Activated T-cell treated with anti-CD3 and anti-CD28 coated beads for 4 hours (primary cell): Measurements from ENCODE around the gene NEK8.

ENCODE experiments used
- DNase-seq: peaks from one replicate; pipeline ENCODE4 v3.0.0-alpha.2; 2020

The NEK8 gene

GRCh38 chr17:28728364-28729200 is at the start of gene NEK8:
NEK8 (plus strand) TSS chr17:28728788; CDS start chr17:28728814, 26 bp downstream.
- DNase-seq = peak; percentile 99

- DNase-seq = no peak
Measured at GRCh38 chr17:28682655-28683054, 45.9 kb upstream of the NEK8 start.

GRCh38 chr17:28684963-28685362 is 43.6 kb upstream of the NEK8 start:
- no peak for DNase-seq

GRCh38 chr17:28685366-28685765 is 43.2 kb upstream of the NEK8 start:
- DNase-seq = no peak

- DNase-seq = no peak
Measured at GRCh38 chr17:28686296-28686695, 42.3 kb upstream of the NEK8 start.

- DNase-seq = no peak
Measured at GRCh38 chr17:28688481-28688880, 40.1 kb upstream of the NEK8 start.

GRCh38 chr17:28689011-28689410 is 39.6 kb upstream of the NEK8 start:
- DNase-seq = no peak

GRCh38 chr17:28693869-28694268 is 34.7 kb upstream of the NEK8 start:
- no peak for DNase-seq

- no peak for DNase-seq
Measured at GRCh38 chr17:28698253-28698941, 30.2 kb upstream of the NEK8 start.

GRCh38 chr17:28700278-28700677 is 28.3 kb upstream of the NEK8 start:
- no peak for DNase-seq

GRCh38 chr17:28700830-28701492 is 27.6 kb upstream of the NEK8 start:
- no peak for DNase-seq

- DNase-seq = no peak
Measured at GRCh38 chr17:28702026-28702751, 26.4 kb upstream of the NEK8 start.

- DNase-seq = no peak
Measured at GRCh38 chr17:28702752-28703150, 25.8 kb upstream of the NEK8 start.

GRCh38 chr17:28703552-28704218 is 24.9 kb upstream of the NEK8 start:
- DNase-seq = no peak

GRCh38 chr17:28704219-28704858 is 24.2 kb upstream of the NEK8 start:
- DNase-seq = no peak

- DNase-seq = no peak
Measured at GRCh38 chr17:28705074-28705659, 23.4 kb upstream of the NEK8 start.

GRCh38 chr17:28705728-28706334 is 22.8 kb upstream of the NEK8 start:
- DNase-seq = no peak

GRCh38 chr17:28706471-28707338 is 21.9 kb upstream of the NEK8 start:
- no peak for DNase-seq

- no peak for DNase-seq
Measured at GRCh38 chr17:28707339-28707720, 21.3 kb upstream of the NEK8 start.
